ENCODE results near the gene THRB.

DNA sequence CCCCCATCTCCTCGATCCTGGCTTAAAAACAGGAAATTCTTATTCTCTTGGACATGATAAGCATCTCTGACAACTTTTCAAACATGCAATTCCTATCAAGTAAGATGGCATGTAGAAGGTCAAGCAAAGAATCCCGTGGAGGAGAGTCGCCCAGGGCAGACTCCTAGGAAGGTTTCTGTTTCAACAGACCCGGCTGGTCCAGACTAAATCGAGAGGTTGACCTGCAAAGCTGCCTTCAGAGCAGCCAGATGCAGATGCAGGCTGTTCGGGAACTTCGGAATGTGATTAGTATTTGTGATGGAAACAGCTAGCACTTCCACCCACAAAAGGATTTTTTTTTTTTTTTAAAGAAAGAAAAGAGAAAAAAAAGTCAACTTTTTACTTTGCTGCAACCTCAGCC is 332.8 kb downstream of the THRB start:
- no peak for TF ChIP-seq EZH2 (IDR thresholded peaks at IDR 0.05)
- no peak for TF ChIP-seq POLR2AphosphoS5 (IDR thresholded peaks at IDR 0.05; ENCODE audit: borderline replicate concordance, low read depth, low read length)
